ENCODE results near the gene IFITM5. TPM values are rescaled to one million over a fixed set of nuclear protein-coding genes. Genes with fewer than 3 reads are reported as not detected.

IFITM5 gene
- total RNA-seq, 4 donors from 2014 or later = not detected

DNA sequence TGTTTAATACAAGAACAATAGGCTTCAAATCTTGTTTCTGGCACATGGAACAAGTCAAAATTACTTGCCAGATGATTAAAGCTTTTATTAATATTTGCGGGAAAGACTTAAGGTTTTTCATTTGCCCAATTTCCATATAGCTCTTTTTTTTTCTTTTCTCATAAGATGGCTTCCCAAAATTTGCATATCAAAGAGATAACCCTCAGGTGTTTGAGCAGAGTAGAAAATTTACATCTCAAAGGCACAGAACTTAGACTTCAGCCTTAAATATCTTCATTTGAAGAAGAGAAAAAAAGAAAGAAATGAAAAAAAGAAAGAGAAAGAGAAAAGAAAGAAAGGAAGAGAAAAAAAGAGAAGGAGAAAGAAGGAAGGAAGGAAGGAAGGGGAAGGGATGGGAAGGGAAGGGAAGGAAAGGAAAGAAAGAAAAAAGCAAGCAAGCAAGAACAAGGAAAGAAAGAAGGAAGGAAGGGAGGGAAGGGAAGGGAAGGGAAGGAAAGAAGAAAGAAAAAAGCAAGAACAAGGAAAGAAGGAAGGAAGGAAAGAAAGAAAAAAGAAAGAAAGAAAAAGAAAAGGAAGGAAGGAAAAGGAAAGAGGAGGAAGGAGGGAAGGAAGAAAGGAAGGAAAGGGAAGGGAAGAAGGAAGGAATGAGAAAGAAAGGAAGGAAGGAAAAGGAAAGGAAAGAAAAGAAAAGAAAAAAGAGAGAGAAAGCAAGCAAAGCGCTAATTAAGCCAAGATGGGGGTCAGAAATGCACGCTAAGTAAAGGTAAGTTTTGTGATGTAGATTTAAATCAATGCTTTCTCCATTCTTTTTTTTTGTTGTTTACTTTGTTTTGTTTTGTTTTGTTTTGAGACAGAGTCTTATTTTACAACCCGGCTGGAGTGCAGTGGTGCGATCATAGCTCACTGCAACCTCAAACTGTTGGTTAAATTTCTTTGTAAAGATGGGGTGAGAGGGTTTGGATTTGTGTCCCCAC lies 41.5 kb upstream of the IFITM5 start:
- H3K4me3 ChIP-seq = no peak overlapping the region
- peaks cover 0 to 30% (median 0%) of the 10 kb centered on the region in 4 donors for H3K27me3 ChIP-seq
- no peak overlapping the region for H3K27ac ChIP-seq
- no peaks in the 10 kb centered on the region for H3K9me3 ChIP-seq
- TF ChIP-seq, protein P1, sequence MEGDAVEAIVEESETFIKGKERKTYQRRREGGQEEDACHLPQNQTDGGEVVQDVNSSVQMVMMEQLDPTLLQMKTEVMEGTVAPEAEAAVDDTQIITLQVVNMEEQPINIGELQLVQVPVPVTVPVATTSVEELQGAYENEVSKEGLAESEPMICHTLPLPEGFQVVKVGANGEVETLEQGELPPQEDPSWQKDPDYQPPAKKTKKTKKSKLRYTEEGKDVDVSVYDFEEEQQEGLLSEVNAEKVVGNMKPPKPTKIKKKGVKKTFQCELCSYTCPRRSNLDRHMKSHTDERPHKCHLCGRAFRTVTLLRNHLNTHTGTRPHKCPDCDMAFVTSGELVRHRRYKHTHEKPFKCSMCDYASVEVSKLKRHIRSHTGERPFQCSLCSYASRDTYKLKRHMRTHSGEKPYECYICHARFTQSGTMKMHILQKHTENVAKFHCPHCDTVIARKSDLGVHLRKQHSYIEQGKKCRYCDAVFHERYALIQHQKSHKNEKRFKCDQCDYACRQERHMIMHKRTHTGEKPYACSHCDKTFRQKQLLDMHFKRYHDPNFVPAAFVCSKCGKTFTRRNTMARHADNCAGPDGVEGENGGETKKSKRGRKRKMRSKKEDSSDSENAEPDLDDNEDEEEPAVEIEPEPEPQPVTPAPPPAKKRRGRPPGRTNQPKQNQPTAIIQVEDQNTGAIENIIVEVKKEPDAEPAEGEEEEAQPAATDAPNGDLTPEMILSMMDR (IDR thresholded peaks at IDR 0.05) = no peak
- TF ChIP-seq POLR2A (IDR thresholded peaks at IDR 0.05) = no peak
- no peaks in the 10 kb centered on the region for H3K36me3 ChIP-seq
- DNase-seq = no peak
- 53 to 59% methylated on average over 5 of the region's 5 CpGs for WGBS, 2 donors
- intact Hi-C loops (cut with DNase I) = no loop called here
- H3K4me1 ChIP-seq = peaks cover 4 to 24% (median 11%) of the 10 kb centered on the region in 3 donors

GRCh38 chr11:339963-340362 lies 40.6 kb upstream of the IFITM5 start:
- no peaks in the 10 kb centered on the region for H3K36me3 ChIP-seq
- H3K4me1 ChIP-seq = peaks cover 4 to 33% (median 17%) of the 10 kb centered on the region in 3 donors
- 92 to 93% methylated on average over 2 of the region's 2 CpGs for WGBS, 2 donors
- TF ChIP-seq, protein P1 (IDR thresholded peaks at IDR 0.05) = no peak
- TF ChIP-seq POLR2A (IDR thresholded peaks at IDR 0.05) = no peak
- no peak overlapping the region for H3K4me3 ChIP-seq
- intact Hi-C loops (cut with DNase I) = no loop called here
- peaks cover 0 to 26% (median 0%) of the 10 kb centered on the region in 4 donors for H3K27me3 ChIP-seq
- DNase-seq = no peak
- H3K27ac ChIP-seq = no peak overlapping the region
- no peaks in the 10 kb centered on the region for H3K9me3 ChIP-seq

GRCh38 chr11:337711-338110 lies 38.4 kb upstream of the IFITM5 start:
- WGBS, 2 donors = 86 to 91% methylated on average over 5 to 6 of the region's 6 CpGs
- Histone ChIP-seq H3K36me3 (no peaks in the 10 kb centered on the region), H3K27ac (no peak overlapping the region), H3K4me1 (peaks cover 4 to 35% (median 17%) of the 10 kb centered on the region in 3 donors), H3K4me3 (no peak overlapping the region), H3K9me3 (no peaks in the 10 kb centered on the region), H3K27me3 (peaks cover 0 to 44% (median 0%) of the 10 kb centered on the region in 4 donors)
- TF ChIP-seq POLR2A (IDR thresholded peaks at IDR 0.05) = no peak
- TF ChIP-seq, protein P1 (IDR thresholded peaks at IDR 0.05) = no peak
- intact Hi-C loops (cut with DNase I) = no loop called here
- no peak for DNase-seq

- Histone ChIP-seq H3K36me3 (no peaks in the 10 kb centered on the region), H3K4me1 (peaks cover under 1 to 26% (median 14%) of the 10 kb centered on the region in 3 donors), H3K27ac (peak overlapping the region in 3 of 4 donors; percentile 59 to 83 (median 80)), H3K4me3 (no peak overlapping the region), H3K27me3 (peaks cover 0 to 50% (median 0%) of the 10 kb centered on the region in 4 donors), H3K9me3 (no peaks in the 10 kb centered on the region)
- no peak for DNase-seq
- 75 to 87% methylated on average over 4 of the region's 4 CpGs for WGBS, 2 donors
- intact Hi-C loops (cut with DNase I) = no loop called here
- TF ChIP-seq POLR2A (IDR thresholded peaks at IDR 0.05) = no peak
- TF ChIP-seq, protein P1 (IDR thresholded peaks at IDR 0.05) = no peak
Observed at GRCh38 chr11:336659-337198, 37.4 kb upstream of the IFITM5 start.
